CD14-positive monocyte (primary cell): ENCODE data around the gene ACD. TPM values are rescaled to one million over a fixed set of nuclear protein-coding genes. Genes with fewer than 3 reads are reported as not detected.
A peak's percentile ranks its signal among the peaks of the same experiment; 100 is the strongest.

Source experiments
- DNase-seq, 3 donors: peaks; one replicate each; pipeline ENCODE4 v3.0.0-alpha.2; 2011 to 2022
- H2AFZ ChIP-seq: 2 replicates; pipeline ENCODE4 v1.6.0; 2012; ENCODE audit warnings: mild to moderate bottlenecking, low read depth, low read length, inconsistent platforms; ENCODE audit not compliant: insufficient read depth, poor library complexity, severe bottlenecking
- H3K27ac ChIP-seq, 2 donors: 1 replicate in 1 of 2; 2 replicates in 1 of 2; pipeline ENCODE4 v1.5.1; 2012 to 2013; ENCODE audit warnings: low read length in 2 of 2, control low read depth in 1 of 2, inconsistent platforms in 1 of 2, low read depth in 1 of 2, mild to moderate bottlenecking in 1 of 2
- H3K27me3 ChIP-seq, 2 donors: one replicate each; pipeline versions ENCODE4 v1.6.0 to v1.6.1; 2011 to 2013; ENCODE audit warnings: low read length in 2 of 2; ENCODE audit not compliant: control insufficient read depth in 2 of 2, insufficient read depth in 2 of 2
- H3K36me3 ChIP-seq, 2 donors: replicated peaks in 1 of 2; 1 replicate in 1 of 2; 2 replicates in 1 of 2; pipeline versions ENCODE4 v1.5.1 to v1.6.1; 2012 to 2013; ENCODE audit warnings: low read length in 2 of 2, control low read depth in 1 of 2, inconsistent platforms in 1 of 2, mild to moderate bottlenecking in 1 of 2; ENCODE audit not compliant: insufficient read depth in 2 of 2, control insufficient read depth in 1 of 2
- H3K4me1 ChIP-seq, 2 donors: 1 replicate in 1 of 2; 2 replicates in 1 of 2; pipeline versions ENCODE4 v1.5.1 to v1.6.1; 2012 to 2013; ENCODE audit warnings: low read length in 2 of 2, control low read depth in 1 of 2, inconsistent platforms in 1 of 2, mild to moderate bottlenecking in 1 of 2, moderate library complexity in 1 of 2; ENCODE audit not compliant: insufficient read depth in 2 of 2, control insufficient read depth in 1 of 2
- H3K4me2 ChIP-seq: replicated peaks from 2 replicates; pipeline ENCODE3; 2012; ENCODE audit warnings: low read length, moderate library complexity, mild to moderate bottlenecking; ENCODE audit not compliant: poor library complexity, severe bottlenecking; ENCODE audit errors: extremely low read depth
- H3K4me3 ChIP-seq, 3 experiments: fragments of 200-600 bp in 1 of 3; sonication (generic) in 1 of 3; replicated peaks in 1 of 3; 1 replicate in 2 of 3; 2 replicates in 1 of 3; pipeline ENCODE4 v1.5.1; 2011 to 2013; ENCODE audit warnings: low read length in 3 of 3, mild to moderate bottlenecking in 3 of 3, control low read depth in 2 of 3, low read depth in 2 of 3, inconsistent platforms in 1 of 3, moderate library complexity in 1 of 3
- H3K79me2 ChIP-seq: 2 replicates; pipeline ENCODE4 v1.6.0; 2012; ENCODE audit warnings: mild to moderate bottlenecking, control low read depth, inconsistent platforms, low read length, moderate library complexity; ENCODE audit not compliant: insufficient read depth
- H3K9ac ChIP-seq: 2 replicates; pipeline ENCODE4 v1.6.0; 2017; ENCODE audit warnings: low read length, mild to moderate bottlenecking; ENCODE audit not compliant: insufficient read depth, poor library complexity, severe bottlenecking
- H3K9me3 ChIP-seq, 2 donors: replicated peaks in 1 of 2; 1 replicate in 1 of 2; 2 replicates in 1 of 2; pipeline versions ENCODE4 v1.5.1 to v1.6.1; 2012 to 2013; ENCODE audit warnings: low read length in 2 of 2, control low read depth in 1 of 2; ENCODE audit not compliant: control insufficient read depth in 1 of 2, insufficient read depth in 1 of 2
- H4K20me1 ChIP-seq: 2 replicates; pipeline ENCODE4 v1.6.0; 2012; ENCODE audit warnings: mild to moderate bottlenecking, low read length, control low read depth, moderate library complexity; ENCODE audit not compliant: insufficient read depth
- H3K27ac Mint-ChIP-seq, 7 donors: one replicate each; pipeline ENCODE4 v1.8.0; 2020; ENCODE audit warnings: mild to moderate bottlenecking in 7 of 7, mixed read lengths in 7 of 7, moderate library complexity in 6 of 7, inconsistent platforms in 2 of 7
- H3K27me3 Mint-ChIP-seq, 3 donors: one replicate each; pipeline ENCODE4 v1.8.0; 2021 to 2022; ENCODE audit warnings: low read depth in 3 of 3, mild to moderate bottlenecking in 3 of 3, mixed read lengths in 3 of 3, moderate library complexity in 3 of 3, inconsistent platforms in 1 of 3
- H3K36me3 Mint-ChIP-seq, 2 donors: one replicate each; pipeline ENCODE4 v1.8.0; 2020; ENCODE audit warnings: mixed read lengths in 2 of 2, inconsistent platforms in 1 of 2, mild to moderate bottlenecking in 1 of 2
- H3K4me1 Mint-ChIP-seq: one replicate; pipeline ENCODE4 v1.8.0; 2020; ENCODE audit warnings: mild to moderate bottlenecking, mixed read lengths
- H3K4me3 Mint-ChIP-seq, 2 donors: one replicate each; pipeline ENCODE4 v1.8.0; 2020; ENCODE audit warnings: mild to moderate bottlenecking in 2 of 2, mixed read lengths in 2 of 2, moderate library complexity in 1 of 2
- H3K9me3 Mint-ChIP-seq, 7 donors: one replicate each; pipeline ENCODE4 v1.8.0; 2020 to 2022; ENCODE audit warnings: mixed read lengths in 7 of 7, mild to moderate bottlenecking in 6 of 7, moderate library complexity in 6 of 7, inconsistent platforms in 2 of 7
- CTCF ChIP-seq: fragments of 200-600 bp; IDR thresholded peaks from one replicate; pipeline ENCODE4 v1.8.0; 2022; ENCODE audit warnings: antibody characterized with exemption, mild to moderate bottlenecking
- WGBS: methylation state at CpG from one replicate; pipeline ENCODE4 v1.1.5; 2013; ENCODE audit warnings: missing lambda C conversion rate; ENCODE audit not compliant: insufficient coverage; 5-methylcytosine and 5-hydroxymethylcytosine counted together
- intact Hi-C, 2 donors: fragments of 100-400 bp; cut with micrococcal nuclease; formaldehyde crosslinking; loops; one replicate each; pipeline versions ENCODE4 v1.15.0 to v1.15.1; 2023
- polyA plus RNA-seq, 3 donors: library from polyadenylated mRNA; depleted of rRNA in 1 of 3; unstranded in 2 of 3; stranded (reverse) in 1 of 3; fragments of 300-500 nt in 2 of 3; fragments of >200 nt in 1 of 3; fragmentation: Illumina TruSeq in 2 of 3; gene quantifications; 1 replicate in 2 of 3; 2 replicates in 1 of 3; pipeline ENCODE4 v1.2.3, GENCODE V29; 2012 to 2021

ACD gene
- polyA plus RNA-seq, 3 donors, result 11.8 to 26.0 (median 14.9) TPM

GRCh38 chr16:67644038-67644437 lies 16.0 kb downstream of the ACD start:
- 100% methylated on average over 2 of the region's 9 CpGs for WGBS
- H3K27ac Mint-ChIP-seq, result peak overlapping the region in 1 of 7 donors; percentile 35
- no peak for DNase-seq
- H4K20me1 ChIP-seq, result no peaks in the 10 kb centered on the region
- H3K27me3 ChIP-seq, result peaks cover 2 to 19% of the 10 kb centered on the region in 2 donors
- H3K4me1 Mint-ChIP-seq, result peaks cover 5% of the 10 kb centered on the region
- H3K9ac ChIP-seq, result no peak overlapping the region
- peaks cover 5 to 10% of the 10 kb centered on the region in 2 donors for H3K4me1 ChIP-seq
- peaks cover 9 to 24% (median 20%) of the 10 kb centered on the region in 3 donors for H3K27me3 Mint-ChIP-seq
- no peaks in the 10 kb centered on the region for H3K79me2 ChIP-seq
- no peak overlapping the region for H2AFZ ChIP-seq
- H3K4me3 Mint-ChIP-seq, result peak overlapping the region in 1 of 2 donors; percentile 64
- peaks cover 0 to 2% (median 0%) of the 10 kb centered on the region in 7 donors for H3K9me3 Mint-ChIP-seq
- H3K4me3 ChIP-seq, result no peak overlapping the region
- peaks cover 2 to 13% of the 10 kb centered on the region in 2 donors for H3K36me3 ChIP-seq
- no peak overlapping the region for H3K27ac ChIP-seq
- TF ChIP-seq CTCF, result no peak
- intact Hi-C loops, result loop anchor here (2.0 to 5.0 kb wide), 2 partner anchors 97 kb away; no protein-coding TSS in a partner anchor
- peaks cover 9 to 14% of the 10 kb centered on the region in 2 donors for H3K36me3 Mint-ChIP-seq
- no peak overlapping the region for H3K4me2 ChIP-seq
- no peaks in the 10 kb centered on the region for H3K9me3 ChIP-seq

GRCh38 chr16:67641779-67642708 lies 18.0 kb downstream of the ACD start:
- 80% methylated on average over 9 of the region's 10 CpGs for WGBS
- Histone ChIP-seq H3K27me3 (peaks cover 2 to 19% of the 10 kb centered on the region in 2 donors), H3K27ac (no peak overlapping the region), H3K4me2 (no peak overlapping the region), H2AFZ (no peak overlapping the region), H3K4me1 (peaks cover 5 to 10% of the 10 kb centered on the region in 2 donors), H3K79me2 (no peaks in the 10 kb centered on the region), H3K4me3 (no peak overlapping the region), H3K36me3 (peaks cover 22 to 33% of the 10 kb centered on the region in 2 donors), H3K9ac (no peak overlapping the region), H3K9me3 (no peaks in the 10 kb centered on the region), H4K20me1 (no peaks in the 10 kb centered on the region)
- no peak for TF ChIP-seq CTCF
- Mint-ChIP-seq H3K4me3 (no peak overlapping the region), H3K9me3 (peaks cover 0 to 2% (median 0%) of the 10 kb centered on the region in 7 donors), H3K27me3 (peaks cover 9 to 22% (median 20%) of the 10 kb centered on the region in 3 donors), H3K27ac (peak overlapping the region in 2 of 7 donors; percentile 25 to 58), H3K4me1 (peaks cover 5% of the 10 kb centered on the region), H3K36me3 (peaks cover 25 to 34% of the 10 kb centered on the region in 2 donors)
- no peak for DNase-seq
- intact Hi-C loops, result loop anchor here in 1 of 2 donors (5.0 kb wide), 1 partner anchor 95 kb away; no protein-coding TSS in a partner anchor
